GM18873 (cell line): ENCODE data around the gene RBCK1.
A peak's percentile ranks its signal among the peaks of the same experiment; 100 is the strongest.
"Not testable (repeated sequence)": the region's sequence is repeated elsewhere in the genome, so short reads cannot be mapped to it uniquely, and the experiment has no call there.

Experiments
- ATAC-seq: cut with Tn5 transposase; IDR thresholded peaks from one replicate; pipeline ENCODE4 v1.9.1; 2021; ENCODE audit warnings: mild to moderate bottlenecking, moderate library complexity, moderate number of reproducible peaks; ENCODE audit not compliant: unreplicated experiment, low FRiP score

Gene RBCK1

GRCh38 chr20:461254-462198 lies 53.4 kb downstream of the RBCK1 start:
- ATAC-seq, result peak; percentile 18

GRCh38 chr20:462199-462991 lies 54.3 kb downstream of the RBCK1 start, which contains the start of gene TBC1D20:
TBC1D20 (minus strand) TSS chr20:462533; CDS start chr20:462405, 128 bp downstream.
- peak; percentile 83 for ATAC-seq

GRCh38 chr20:467755-468154 lies 59.7 kb downstream of the RBCK1 start:
- ATAC-seq, result no peak

- no peak for ATAC-seq
Measured at GRCh38 chr20:469746-470490, 61.8 kb downstream of the RBCK1 start.

- ATAC-seq, result no peak
Measured at GRCh38 chr20:472137-472846, 64.2 kb downstream of the RBCK1 start.

- ATAC-seq, result no peak
Measured at GRCh38 chr20:472889-473292, 64.8 kb downstream of the RBCK1 start.

- ATAC-seq, result no peak
Measured at GRCh38 chr20:474581-474980, 66.5 kb downstream of the RBCK1 start.

- no peak for ATAC-seq
Measured at GRCh38 chr20:475463-476357, 67.6 kb downstream of the RBCK1 start.

GRCh38 chr20:476561-477249 lies 68.6 kb downstream of the RBCK1 start:
- ATAC-seq, result not testable (repeated sequence)

GRCh38 chr20:478010-478948 lies 70.2 kb downstream of the RBCK1 start:
- no peak for ATAC-seq

GRCh38 chr20:478949-479429 lies 70.9 kb downstream of the RBCK1 start:
- no peak for ATAC-seq

- ATAC-seq, result no peak
Measured at GRCh38 chr20:479487-479886, 71.4 kb downstream of the RBCK1 start.

GRCh38 chr20:480044-480443 lies 71.9 kb downstream of the RBCK1 start:
- ATAC-seq, result no peak

- no peak for ATAC-seq
Measured at GRCh38 chr20:481167-481566, 73.1 kb downstream of the RBCK1 start.
